HEK293 (cell line): ENCODE measurements around the gene AKR1C8.

ENCODE experiments used
- CTCF ChIA-PET: fragments of 350-600 bp; formaldehyde crosslinking; extraction: SDS; loops from one replicate; lab custom pipeline; 2021; ENCODE audit warnings: antibody characterized with exemption; lab: Yijun Ruan, JAX
- POLR2A ChIA-PET: fragments of 300-600 bp; formaldehyde crosslinking; extraction: SDS; loops from one replicate; lab custom pipeline; 2020; ENCODE audit warnings: antibody characterized with exemption, inconsistent platforms; lab: Yijun Ruan, JAX
- H3K27ac ChIP-seq: fragments of 200-500 bp; sonication (Bioruptor generic); 2 replicates; pipeline ENCODE4 v1.5.1; 2014; ENCODE audit warnings: low read depth, low read length, control low read depth, inconsistent platforms; ENCODE audit errors: extremely low read depth
- H3K36me3 ChIP-seq, 2 experiments: fragments of 200-500 bp in 1 of 2; sonication (Bioruptor generic) in 1 of 2; 1 replicate in 1 of 2; 2 replicates in 1 of 2; pipeline ENCODE4 v1.5.1; 2014 to 2017; ENCODE audit warnings: inconsistent platforms in 2 of 2, low read length in 2 of 2; ENCODE audit not compliant: control insufficient read depth in 2 of 2, insufficient read depth in 1 of 2
- H3K4me1 ChIP-seq: fragments of 200-500 bp; sonication (Bioruptor generic); 2 replicates; pipeline ENCODE4 v1.5.1; 2014; ENCODE audit warnings: mild to moderate bottlenecking, low read length, inconsistent platforms; ENCODE audit not compliant: control insufficient read depth, insufficient read depth
- H3K4me3 ChIP-seq: 2 replicates; pipeline ENCODE4 v1.5.1; 2011; ENCODE audit warnings: low read depth, mild to moderate bottlenecking, control low read depth, low read length, moderate library complexity
- H3K9me3 ChIP-seq: fragments of 200-500 bp; sonication (Bioruptor generic); 2 replicates; pipeline ENCODE4 v1.5.1; 2014; ENCODE audit warnings: low read depth, low read length, inconsistent platforms; ENCODE audit not compliant: control insufficient read depth, insufficient read depth
- AEBP2 ChIP-seq: fragments of 450-650 bp; formaldehyde crosslinking; IDR thresholded peaks from 2 replicates; pipeline ENCODE4 v1.5.1; 2016; ENCODE audit warnings: missing biosample characterization, missing genetic modification characterization, borderline replicate concordance
- OSR2 ChIP-seq: fragments of 450-650 bp; formaldehyde crosslinking; IDR thresholded peaks from 2 replicates; pipeline ENCODE4 v1.5.1; 2016; ENCODE audit warnings: missing biosample characterization, missing genetic modification characterization
- OVOL3 ChIP-seq: fragments of 450-650 bp; formaldehyde crosslinking; IDR thresholded peaks from 2 replicates; pipeline ENCODE4 v1.5.1; 2016; ENCODE audit warnings: missing biosample characterization, missing genetic modification characterization
- REPIN1 ChIP-seq: fragments of 450-650 bp; formaldehyde crosslinking; IDR thresholded peaks from 2 replicates; pipeline ENCODE4 v1.5.1; 2017; ENCODE audit warnings: missing biosample characterization, missing genetic modification characterization, low read depth
- ZBTB10 ChIP-seq: fragments of 450-650 bp; formaldehyde crosslinking; IDR thresholded peaks from 2 replicates; pipeline ENCODE4 v1.5.1; 2016; ENCODE audit warnings: missing biosample characterization, missing genetic modification characterization
- ZBTB8A ChIP-seq: fragments of 450-650 bp; formaldehyde crosslinking; IDR thresholded peaks from 2 replicates; pipeline ENCODE4 v1.5.1; 2016; ENCODE audit warnings: missing biosample characterization, missing genetic modification characterization
- ZFP41 ChIP-seq: fragments of 450-650 bp; formaldehyde crosslinking; IDR thresholded peaks from 2 replicates; pipeline ENCODE4 v1.5.1; 2016; ENCODE audit warnings: missing biosample characterization, missing genetic modification characterization, borderline replicate concordance
- ZFP69B ChIP-seq: fragments of 450-650 bp; formaldehyde crosslinking; IDR thresholded peaks from 2 replicates; pipeline ENCODE4 v1.5.1; 2016; ENCODE audit warnings: missing biosample characterization, missing genetic modification characterization
- ZIC2 ChIP-seq: fragments of 450-650 bp; formaldehyde crosslinking; IDR thresholded peaks from 2 replicates; pipeline ENCODE4 v1.5.1; 2016; ENCODE audit warnings: missing biosample characterization, missing genetic modification characterization
- ZNF132 ChIP-seq: fragments of 450-650 bp; formaldehyde crosslinking; IDR thresholded peaks from 2 replicates; pipeline ENCODE4 v1.5.1; 2017; ENCODE audit warnings: missing biosample characterization, missing genetic modification characterization, borderline replicate concordance
- ZNF169 ChIP-seq: fragments of 450-650 bp; formaldehyde crosslinking; IDR thresholded peaks from 2 replicates; pipeline ENCODE4 v1.5.1; 2016; ENCODE audit warnings: missing biosample characterization, missing genetic modification characterization
- ZNF223 ChIP-seq: fragments of 450-650 bp; formaldehyde crosslinking; IDR thresholded peaks from 2 replicates; pipeline ENCODE4 v1.5.1; 2016; ENCODE audit warnings: missing biosample characterization, missing genetic modification characterization
- ZNF239 ChIP-seq: fragments of 450-650 bp; formaldehyde crosslinking; IDR thresholded peaks from 2 replicates; pipeline ENCODE4 v1.5.1; 2016; ENCODE audit warnings: missing biosample characterization, missing genetic modification characterization
- ZNF274 ChIP-seq, 2 experiments: fragments of 200-500 bp in 1 of 2; fragments of 450-650 bp in 1 of 2; sonication (Bioruptor generic) in 1 of 2; formaldehyde crosslinking in 1 of 2; IDR thresholded peaks; 2 replicates each; pipeline versions ENCODE4 v1.5.1 to v1.6.1; 2014 to 2016; ENCODE audit warnings: borderline replicate concordance in 1 of 2, inconsistent platforms in 1 of 2, low read length in 1 of 2, missing biosample characterization in 1 of 2, missing genetic modification characterization in 1 of 2
- ZNF341 ChIP-seq: fragments of 450-650 bp; formaldehyde crosslinking; IDR thresholded peaks from 2 replicates; pipeline ENCODE4; 2016; ENCODE audit warnings: low read depth, missing biosample characterization, missing genetic modification characterization
- ZNF398 ChIP-seq: fragments of 450-650 bp; formaldehyde crosslinking; IDR thresholded peaks from 2 replicates; pipeline ENCODE4 v1.5.1; 2017; ENCODE audit warnings: missing biosample characterization, missing genetic modification characterization
- ZNF433 ChIP-seq: fragments of 450-650 bp; formaldehyde crosslinking; IDR thresholded peaks from 2 replicates; pipeline ENCODE4 v1.5.1; 2016; ENCODE audit warnings: missing biosample characterization, missing genetic modification characterization, low read depth
- ZNF488 ChIP-seq: fragments of 450-650 bp; formaldehyde crosslinking; IDR thresholded peaks from 2 replicates; pipeline ENCODE4 v1.5.1; 2016; ENCODE audit warnings: missing biosample characterization, missing genetic modification characterization
- ZNF510 ChIP-seq: fragments of 450-650 bp; formaldehyde crosslinking; IDR thresholded peaks from 2 replicates; pipeline ENCODE4 v1.5.1; 2018; ENCODE audit warnings: mild to moderate bottlenecking, missing genetic modification characterization, missing biosample characterization; ENCODE audit not compliant: insufficient replicate concordance
- ZNF548 ChIP-seq: fragments of 450-650 bp; formaldehyde crosslinking; IDR thresholded peaks from 2 replicates; pipeline ENCODE4 v1.5.1; 2016; ENCODE audit warnings: missing biosample characterization, missing genetic modification characterization
- ZNF561 ChIP-seq: fragments of 450-650 bp; IDR thresholded peaks from 2 replicates; pipeline ENCODE4 v1.5.1; 2018; ENCODE audit warnings: missing biosample characterization, missing genetic modification characterization, borderline replicate concordance
- ZNF571 ChIP-seq: fragments of 450-650 bp; formaldehyde crosslinking; IDR thresholded peaks from 2 replicates; pipeline ENCODE4 v1.5.0; 2017; ENCODE audit warnings: missing biosample characterization, missing genetic modification characterization
- ZNF600 ChIP-seq: fragments of 450-650 bp; formaldehyde crosslinking; IDR thresholded peaks from 2 replicates; pipeline ENCODE4 v1.5.1; 2016; ENCODE audit warnings: missing biosample characterization, missing genetic modification characterization
- ZNF623 ChIP-seq: fragments of 450-650 bp; formaldehyde crosslinking; IDR thresholded peaks from 2 replicates; pipeline ENCODE4 v1.5.1; 2016; ENCODE audit warnings: missing biosample characterization, missing genetic modification characterization
- ZNF624 ChIP-seq: fragments of 450-650 bp; formaldehyde crosslinking; IDR thresholded peaks from 2 replicates; pipeline ENCODE4 v1.5.1; 2017; ENCODE audit warnings: missing biosample characterization, missing genetic modification characterization
- ZNF629 ChIP-seq: fragments of 450-650 bp; formaldehyde crosslinking; IDR thresholded peaks from 2 replicates; pipeline ENCODE4 v1.5.1; 2017; ENCODE audit warnings: missing biosample characterization, missing genetic modification characterization
- ZNF701 ChIP-seq: fragments of 450-650 bp; formaldehyde crosslinking; IDR thresholded peaks from 2 replicates; pipeline ENCODE4 v1.5.1; 2016; ENCODE audit warnings: missing biosample characterization, missing genetic modification characterization
- ZNF777 ChIP-seq: fragments of 450-650 bp; formaldehyde crosslinking; IDR thresholded peaks from 2 replicates; pipeline ENCODE4 v1.5.1; 2017; ENCODE audit warnings: missing biosample characterization, missing genetic modification characterization, borderline replicate concordance
- ZSCAN18 ChIP-seq: fragments of 450-650 bp; formaldehyde crosslinking; IDR thresholded peaks from 2 replicates; pipeline ENCODE4 v1.5.1; 2016; ENCODE audit warnings: missing biosample characterization, missing genetic modification characterization
- ZXDB ChIP-seq: fragments of 450-650 bp; formaldehyde crosslinking; IDR thresholded peaks from 2 replicates; pipeline ENCODE4 v1.5.1; 2016; ENCODE audit warnings: missing biosample characterization, missing genetic modification characterization

The AKR1C8 gene

GRCh38 chr10:5194431-5194830 is 9.5 kb upstream of the AKR1C8 start:
- CTCF ChIA-PET = no interaction called here
- POLR2A ChIA-PET = no interaction called here
- TF ChIP-seq REPIN1 (tag by site-specific recombination) (no peak), ZNF132 (tag by site-specific recombination) (no peak), ZNF274 (IDR thresholded peaks at IDR 0.05; ENCODE audit: low read length) (no peak), ZNF274 (tag by site-specific recombination; IDR thresholded peaks at IDR 0.05; ENCODE audit: borderline replicate concordance) (no peak), ZNF777 (tag by site-specific recombination) (no peak), ZNF488 (tag by site-specific recombination) (no peak), OVOL3 (tag by site-specific recombination) (no peak), ZNF623 (tag by site-specific recombination) (no peak), ZNF701 (tag by site-specific recombination) (no peak), ZFP41 (tag by site-specific recombination) (no peak), ZNF510 (no peak), ZNF169 (no peak), ZNF433 (tag by site-specific recombination) (no peak), ZNF600 (tag by site-specific recombination) (no peak), OSR2 (tag by site-specific recombination) (no peak), ZIC2 (tag by site-specific recombination) (no peak), ZNF398 (no peak), ZNF223 (tag by site-specific recombination) (no peak), ZSCAN18 (tag by site-specific recombination) (no peak), AEBP2 (tag by site-specific recombination) (no peak)

GRCh38 chr10:5188358-5188757 is 3.4 kb upstream of the AKR1C8 start:
- H3K36me3 ChIP-seq = no peaks in the 10 kb centered on the region
- ChIA-PET POLR2A (no interaction called here), CTCF (no interaction called here)
- H3K9me3 ChIP-seq = no peaks in the 10 kb centered on the region
- no peaks in the 10 kb centered on the region for H3K4me1 ChIP-seq
- H3K27ac ChIP-seq = no peak overlapping the region
- no peak overlapping the region for H3K4me3 ChIP-seq
- TF ChIP-seq ZNF561 (tag by site-specific recombination) = no peak
- no peak for TF ChIP-seq ZNF341 (tag by site-specific recombination)
- TF ChIP-seq ZBTB8A = no peak
- TF ChIP-seq ZNF571 (tag by site-specific recombination) = no peak
- no peak for TF ChIP-seq ZXDB (tag by site-specific recombination)
- no peak for TF ChIP-seq ZNF239 (tag by site-specific recombination)
- no peak for TF ChIP-seq ZNF624 (tag by site-specific recombination)
- TF ChIP-seq ZNF629 (tag by site-specific recombination) = no peak
- TF ChIP-seq ZFP69B (tag by site-specific recombination) = no peak
- TF ChIP-seq ZNF548 = no peak
- TF ChIP-seq ZBTB10 (tag by site-specific recombination) = no peak
- no peak for TF ChIP-seq ZNF510

More at GRCh38 chr10:5194431-5194830, 9.5 kb upstream of the AKR1C8 start:
- Histone ChIP-seq H3K9me3 (no peaks in the 10 kb centered on the region), H3K27ac (no peak overlapping the region), H3K36me3 (no peaks in the 10 kb centered on the region), H3K4me1 (no peaks in the 10 kb centered on the region), H3K4me3 (no peak overlapping the region)
